GM12878 (cell line): Measurements from ENCODE around the gene ETV2. TPM values are rescaled to one million over a fixed set of nuclear protein-coding genes. Genes with fewer than 3 reads are reported as not detected.

ENCODE experiments used
- E4F1 ChIP-seq: fragments of 450-650 bp; IDR thresholded peaks from 2 replicates; pipeline ENCODE4 v1.6.1; 2018; ENCODE audit warnings: borderline replicate concordance, mild to moderate bottlenecking; ENCODE audit not compliant: partially characterized antibody
- EGR1 ChIP-seq, 2 experiments: IDR thresholded peaks; 1 replicate in 1 of 2; 2 replicates in 1 of 2; pipeline ENCODE4 v1.6.1; 2011 to 2012; ENCODE audit warnings: low read depth in 2 of 2, low read length in 2 of 2, borderline replicate concordance in 1 of 2, mild to moderate bottlenecking in 1 of 2, moderate library complexity in 1 of 2
- ELK1 ChIP-seq: IDR thresholded peaks from 2 replicates; pipeline ENCODE4 v1.6.1; 2012; ENCODE audit warnings: low read depth, low read length, improper control_type of control experiment
- HDAC2 ChIP-seq: fragments of 200-600 bp; sonication (generic); IDR thresholded peaks from 2 replicates; pipeline ENCODE4 v1.6.1; 2017
- PBX3 ChIP-seq: IDR thresholded peaks from 2 replicates; pipeline ENCODE4 v1.6.1; 2011; ENCODE audit warnings: mild to moderate bottlenecking, low read depth, low read length, moderate library complexity; ENCODE audit not compliant: insufficient replicate concordance
- PML ChIP-seq: IDR thresholded peaks from 2 replicates; pipeline ENCODE4 v1.6.1; 2012; ENCODE audit warnings: low read length, inconsistent platforms
- RB1 ChIP-seq: fragments of 450-650 bp; formaldehyde crosslinking; IDR thresholded peaks from 2 replicates; pipeline ENCODE4 v1.6.1; 2017; ENCODE audit warnings: mild to moderate bottlenecking, borderline replicate concordance
- SIX5 ChIP-seq: IDR thresholded peaks from 2 replicates; pipeline ENCODE4 v1.6.1; 2011; ENCODE audit warnings: mild to moderate bottlenecking, low read depth, low read length, moderate library complexity; ENCODE audit not compliant: severe bottlenecking
- USF2 ChIP-seq: IDR thresholded peaks from 2 replicates; pipeline ENCODE4 v1.6.1; 2011; ENCODE audit warnings: low read depth, low read length, improper control_type of control experiment, borderline replicate concordance
- ZNF384 ChIP-seq: IDR thresholded peaks from 2 replicates; pipeline ENCODE4 v1.6.1; 2012; ENCODE audit warnings: low read depth, mild to moderate bottlenecking, low read length, improper control_type of control experiment, borderline replicate concordance
- ZNF622 ChIP-seq: fragments of 450-650 bp; IDR thresholded peaks from 2 replicates; pipeline ENCODE4 v1.6.1; 2017; ENCODE audit warnings: mild to moderate bottlenecking, inconsistent platforms
- polyA plus RNA-seq, 11 experiments: library from polyadenylated mRNA; depleted of rRNA in 4 of 11; unstranded in 6 of 11; stranded (reverse) in 5 of 11; fragments of >200 nt; fragmentation: Nextera tagmentation in 4 of 11; fragmentation: Illumina TruSeq in 1 of 11; extraction: Ambion mirVana in 4 of 11; extraction: Trizol in 1 of 11; gene quantifications; 1 replicate in 1 of 11; 2 replicates in 10 of 11; pipeline versions ENCODE4 v1.2.1 to v1.2.3, GENCODE V29; 2011 to 2016; ENCODE audit warnings: inconsistent platforms in 2 of 11, missing spikeins in 2 of 11, low read depth in 1 of 11
- total RNA-seq, 4 experiments: library from RNA; depleted of rRNA in 3 of 4; stranded (reverse); fragments of >200 nt in 3 of 4; fragmentation: Illumina TruSeq in 1 of 4; extraction: Trizol in 1 of 4; gene quantifications; 2 replicates each; pipeline versions ENCODE4 v1.2.1 to v1.2.3, GENCODE V29; 2013 to 2021

The ETV2 gene
- total and polyA plus RNA-seq, 10 of the 15 experiments (the other 5 are each of a cell fraction or from before 2014, with no cell fraction given), result 0.10 to 1.4 (median 0.54) TPM; not detected in 1

- no peak; the same call in 1 of the 2 replicates for TF ChIP-seq ELK1
- TF ChIP-seq ZNF384, result no peak
- peak; percentile 67 for TF ChIP-seq PBX3
- no peak for TF ChIP-seq EGR1 (IDR thresholded peaks at IDR 0.05; ENCODE audit: borderline replicate concordance in 1 of 2, low read depth in 2 of 2, low read length in 2 of 2)
- TF ChIP-seq ZNF622, result no peak
- no peak for TF ChIP-seq USF2
- TF ChIP-seq SIX5, result peak; percentile 72
- peak; percentile 67 for TF ChIP-seq E4F1
- peak; percentile 67; the same call in 1 of the 2 replicates for TF ChIP-seq RB1
- TF ChIP-seq HDAC2, result no peak
- peak; percentile 86; the same call in 1 of the 2 replicates for TF ChIP-seq PML
Observed at GRCh38 chr19:35628565-35629331, 12.8 kb upstream of the ETV2 start, which contains the start of gene RBM42 (continued).
